Kidney glomerular epithelial cell (primary cell): Measurements from ENCODE around the gene NUDT14.

Source experiments
- DNase-seq: peaks from one replicate; lab custom pipeline; 2025; lab: John Stamatoyannopoulos, UW

The NUDT14 gene

GRCh38 chr14:105158794-105159193 is 22.3 kb downstream of the NUDT14 start:
- DNase-seq = no peak

- DNase-seq = no peak
Observed at GRCh38 chr14:105157872-105158271, 23.2 kb downstream of the NUDT14 start.

GRCh38 chr14:105156414-105157375 is 24.4 kb downstream of the NUDT14 start:
- no peak for DNase-seq

- DNase-seq = no peak
Observed at GRCh38 chr14:105155681-105156413, 25.3 kb downstream of the NUDT14 start.

- no peak for DNase-seq
Observed at GRCh38 chr14:105155071-105155651, 26.0 kb downstream of the NUDT14 start.

GRCh38 chr14:105154476-105154871 is 26.6 kb downstream of the NUDT14 start:
- no peak for DNase-seq

GRCh38 chr14:105153739-105154475 is 27.2 kb downstream of the NUDT14 start:
- no peak for DNase-seq

- DNase-seq = no peak
Observed at GRCh38 chr14:105153331-105153731, 27.8 kb downstream of the NUDT14 start.

GRCh38 chr14:105152794-105153241 is 28.3 kb downstream of the NUDT14 start:
- no peak for DNase-seq

GRCh38 chr14:105151838-105152793 is 29.0 kb downstream of the NUDT14 start:
- DNase-seq = no peak

GRCh38 chr14:105151084-105151837 is 29.9 kb downstream of the NUDT14 start:
- DNase-seq = no peak

GRCh38 chr14:105150368-105151083 is 30.6 kb downstream of the NUDT14 start:
- no peak for DNase-seq

GRCh38 chr14:105150026-105150367 is 31.1 kb downstream of the NUDT14 start:
- no peak for DNase-seq

GRCh38 chr14:105149146-105149781 is 31.8 kb downstream of the NUDT14 start:
- no peak for DNase-seq

- DNase-seq = no peak
Observed at GRCh38 chr14:105148604-105149145, 32.4 kb downstream of the NUDT14 start.

- no peak for DNase-seq
Observed at GRCh38 chr14:105147671-105148603, 33.2 kb downstream of the NUDT14 start.

GRCh38 chr14:105146976-105147635 is 34.0 kb downstream of the NUDT14 start:
- no peak for DNase-seq
